Vagina (tissue), 2 donors: ENCODE results near the gene UBE4A.

Experiments
- POLR2A ChIP-seq, 2 donors: fragments of 450-650 bp; IDR thresholded peaks; one replicate each; pipeline ENCODE4 v1.6.1; 2017; ENCODE audit warnings: antibody characterized with exemption in 2 of 2, mild to moderate bottlenecking in 2 of 2, moderate library complexity in 2 of 2
- POLR2AphosphoS5 ChIP-seq, 2 donors: sonication (generic); formaldehyde crosslinking; IDR thresholded peaks; one replicate each; pipeline ENCODE4 v1.9.0; 2017; ENCODE audit warnings: antibody characterized with exemption in 2 of 2, mild to moderate bottlenecking in 2 of 2, low read depth in 1 of 2; ENCODE audit not compliant: insufficient read depth in 1 of 2
- TF ChIP-seq, protein P1 (sequence below), 3 experiments: fragments of 450-650 bp in 2 of 3; fragments of 200-600 bp in 1 of 3; sonication (generic) in 1 of 3; IDR thresholded peaks; one replicate each; pipeline ENCODE4 v1.5.1; 2017 to 2019; ENCODE audit warnings: antibody characterized with exemption in 3 of 3, mild to moderate bottlenecking in 2 of 3, moderate library complexity in 2 of 3

DNA sequence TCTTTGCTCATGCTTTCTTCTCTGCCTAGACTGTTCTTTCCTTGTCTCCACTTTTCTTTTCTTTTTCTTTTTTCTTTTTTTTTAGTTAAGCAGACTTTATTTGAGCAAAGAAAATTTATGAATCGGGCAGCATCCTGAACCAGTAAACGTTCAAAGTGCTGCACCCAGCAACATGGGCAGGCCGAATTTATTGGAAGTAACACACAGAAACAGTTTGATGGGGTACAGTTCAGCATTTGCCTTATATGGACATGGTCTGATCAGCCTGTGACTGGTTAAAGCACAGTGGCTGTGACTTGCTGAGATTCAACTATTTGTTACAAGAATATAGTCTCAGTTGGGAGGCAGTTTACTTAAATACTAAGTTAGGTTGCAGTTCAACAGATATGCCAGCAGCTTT is 38.9 kb upstream of the UBE4A start:
- TF ChIP-seq, protein P1, sequence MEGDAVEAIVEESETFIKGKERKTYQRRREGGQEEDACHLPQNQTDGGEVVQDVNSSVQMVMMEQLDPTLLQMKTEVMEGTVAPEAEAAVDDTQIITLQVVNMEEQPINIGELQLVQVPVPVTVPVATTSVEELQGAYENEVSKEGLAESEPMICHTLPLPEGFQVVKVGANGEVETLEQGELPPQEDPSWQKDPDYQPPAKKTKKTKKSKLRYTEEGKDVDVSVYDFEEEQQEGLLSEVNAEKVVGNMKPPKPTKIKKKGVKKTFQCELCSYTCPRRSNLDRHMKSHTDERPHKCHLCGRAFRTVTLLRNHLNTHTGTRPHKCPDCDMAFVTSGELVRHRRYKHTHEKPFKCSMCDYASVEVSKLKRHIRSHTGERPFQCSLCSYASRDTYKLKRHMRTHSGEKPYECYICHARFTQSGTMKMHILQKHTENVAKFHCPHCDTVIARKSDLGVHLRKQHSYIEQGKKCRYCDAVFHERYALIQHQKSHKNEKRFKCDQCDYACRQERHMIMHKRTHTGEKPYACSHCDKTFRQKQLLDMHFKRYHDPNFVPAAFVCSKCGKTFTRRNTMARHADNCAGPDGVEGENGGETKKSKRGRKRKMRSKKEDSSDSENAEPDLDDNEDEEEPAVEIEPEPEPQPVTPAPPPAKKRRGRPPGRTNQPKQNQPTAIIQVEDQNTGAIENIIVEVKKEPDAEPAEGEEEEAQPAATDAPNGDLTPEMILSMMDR (IDR thresholded peaks at IDR 0.05) = no peak
- TF ChIP-seq POLR2A (IDR thresholded peaks at IDR 0.05) (no peak), POLR2AphosphoS5 (IDR thresholded peaks at IDR 0.05; ENCODE audit: insufficient read depth in 1 of 2, low read depth in 1 of 2) (no peak)
